Adrenal gland (tissue), 5 donors: ENCODE data around the gene KLF4.

ENCODE experiments used
- CTCF ChIP-seq, 6 experiments: fragments of 450-650 bp in 4 of 6; fragments of 200-600 bp in 2 of 6; sonication (generic) in 1 of 6; IDR thresholded peaks; 1 replicate in 5 of 6; 2 replicates in 1 of 6; pipeline versions ENCODE4 v1.5.1 to v1.8.0; 2016 to 2021; ENCODE audit warnings: antibody characterized with exemption in 6 of 6, mild to moderate bottlenecking in 2 of 6, moderate library complexity in 1 of 6
- POLR2A ChIP-seq, 2 donors: fragments of 450-650 bp; IDR thresholded peaks; one replicate each; pipeline ENCODE4 v1.6.1; 2017; ENCODE audit warnings: antibody characterized with exemption in 2 of 2, mild to moderate bottlenecking in 2 of 2, moderate library complexity in 1 of 2
- donor health status: DM: no; HTN: no; CAD: no.

- TF ChIP-seq CTCF (IDR thresholded peaks at IDR 0.05) (no peak), POLR2A (IDR thresholded peaks at IDR 0.05) (no peak)
Measured at GRCh38 chr9:107471552-107471951, 18.0 kb downstream of the KLF4 start.
